ENCODE data around the gene UBASH3A.

The UBASH3A gene

DNA sequence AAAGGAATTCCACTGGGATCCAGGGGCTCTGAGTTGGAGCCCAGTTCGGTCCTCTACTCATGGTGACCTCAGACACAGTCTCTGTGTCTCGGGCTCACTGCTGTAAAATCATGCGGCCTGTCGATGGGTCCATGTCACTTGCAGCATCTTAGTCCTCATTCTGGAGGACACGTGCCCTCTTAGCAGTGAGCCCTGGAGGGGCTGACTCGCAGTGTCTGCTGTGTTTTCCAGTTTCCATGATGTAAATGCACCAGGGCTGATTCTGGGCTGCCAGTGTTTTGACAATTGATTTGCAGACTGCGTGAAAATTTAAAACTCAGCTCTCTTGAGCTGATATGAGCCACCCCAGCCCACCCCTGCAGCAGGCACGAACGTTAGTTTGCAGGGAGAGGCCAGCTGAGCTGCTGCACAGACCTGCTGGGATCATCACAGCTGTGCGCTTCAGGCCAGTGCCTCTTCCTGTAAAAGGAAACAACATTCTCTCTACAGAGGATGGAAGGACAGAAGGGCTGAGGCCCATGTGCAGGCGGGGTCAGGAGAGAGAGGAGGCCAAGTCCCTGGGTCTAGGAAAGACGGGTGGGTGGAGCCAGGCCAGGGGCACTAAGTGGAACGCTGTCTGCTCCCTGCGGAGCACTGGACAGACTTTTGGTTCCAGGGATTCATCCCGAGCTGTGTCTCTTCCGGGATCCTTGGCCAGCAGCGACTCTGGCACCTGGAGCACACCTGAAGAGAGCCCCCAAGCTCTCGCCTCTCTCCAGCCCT is 49.7 kb downstream of the UBASH3A start:
- Mint-ChIP-seq H3K36me3 (no peaks in the 10 kb centered on the region), H3K9me3 (no peaks in the 10 kb centered on the region), H3K27ac (peak overlapping the region; percentile 60), H3K4me1 (peaks cover 41% of the 10 kb centered on the region), H3K4me3 (no peak overlapping the region), H3K27me3 (no peaks in the 10 kb centered on the region)

DNA sequence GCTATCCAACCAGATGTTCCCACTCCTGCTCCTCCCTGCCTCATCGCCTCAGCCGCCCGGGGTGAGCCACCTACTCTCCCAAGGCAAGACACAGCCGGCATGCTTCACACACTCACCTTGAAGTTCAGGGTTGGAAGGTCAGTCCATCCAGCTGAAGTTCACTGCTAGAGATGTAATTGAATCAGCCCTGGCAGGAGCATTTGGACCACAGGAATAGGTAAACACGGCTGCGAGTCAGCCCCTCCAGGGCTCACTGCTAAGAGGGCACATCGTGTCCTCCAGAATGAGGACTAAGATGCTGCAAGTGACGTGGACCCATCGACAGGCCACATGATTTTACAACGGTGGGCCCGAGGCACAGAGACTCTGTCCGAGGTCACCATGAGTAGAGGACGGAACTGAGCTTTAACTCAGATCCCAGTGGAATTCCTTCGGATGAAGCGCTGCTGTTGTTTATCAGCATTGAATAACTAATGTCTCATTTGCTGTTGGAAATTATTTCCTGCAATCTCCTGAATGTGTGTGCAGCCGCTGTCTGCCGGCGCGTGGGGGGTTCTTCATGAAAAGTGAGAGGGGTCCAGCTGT is 50.4 kb downstream of the UBASH3A start:
- Mint-ChIP-seq H3K36me3 (no peaks in the 10 kb centered on the region), H3K9me3 (no peaks in the 10 kb centered on the region), H3K27me3 (no peaks in the 10 kb centered on the region), H3K4me3 (no peak overlapping the region), H3K27ac (no peak overlapping the region), H3K4me1 (peaks cover 40% of the 10 kb centered on the region)

DNA sequence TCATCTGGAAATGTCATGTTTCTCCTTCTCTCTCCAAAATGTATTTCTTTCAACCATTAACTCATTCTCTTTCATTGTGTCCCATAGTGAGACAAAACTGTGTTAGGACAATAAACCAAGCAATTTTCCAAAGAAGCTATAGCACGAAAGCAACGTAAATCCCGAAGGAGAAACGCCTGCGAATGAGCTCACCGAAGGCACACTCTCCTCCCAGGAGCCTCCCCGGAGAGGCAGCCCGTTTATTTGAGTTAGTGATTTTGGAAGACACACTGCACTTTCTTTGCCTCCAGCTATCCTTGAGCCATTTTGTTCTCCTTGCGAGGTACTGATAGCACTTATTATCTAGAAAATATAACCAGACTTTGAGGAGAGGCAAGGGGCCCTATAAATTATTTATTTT is 51.1 kb downstream of the UBASH3A start:
- Mint-ChIP-seq H3K4me1 (peaks cover 34% of the 10 kb centered on the region), H3K27me3 (no peaks in the 10 kb centered on the region), H3K36me3 (no peaks in the 10 kb centered on the region), H3K27ac (no peak overlapping the region), H3K9me3 (no peaks in the 10 kb centered on the region), H3K4me3 (no peak overlapping the region)

DNA sequence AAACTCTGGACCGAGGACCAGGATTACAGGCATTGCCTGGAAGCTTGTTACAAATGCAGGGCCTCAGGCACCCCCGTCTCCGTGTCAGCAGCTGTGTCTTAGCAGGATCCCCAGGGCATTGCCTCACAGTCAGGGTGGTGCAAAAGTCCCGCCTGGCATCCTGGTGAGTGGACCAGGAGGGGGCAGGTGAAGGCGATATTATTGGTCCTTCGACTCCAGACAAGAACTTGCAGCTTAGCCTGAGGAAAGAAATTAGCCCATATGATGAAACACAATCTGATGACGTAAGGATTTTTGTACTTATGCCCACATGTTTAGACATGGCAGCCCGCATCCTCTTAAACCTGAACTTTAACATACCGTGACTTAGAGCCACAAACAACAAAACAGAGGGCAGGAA is 51.5 kb downstream of the UBASH3A start:
- H3K9me3 Mint-ChIP-seq: no peaks in the 10 kb centered on the region
- H3K4me3 Mint-ChIP-seq: no peak overlapping the region
- no peaks in the 10 kb centered on the region for H3K27me3 Mint-ChIP-seq
- H3K36me3 Mint-ChIP-seq: no peaks in the 10 kb centered on the region
- H3K27ac Mint-ChIP-seq: no peak overlapping the region
- H3K4me1 Mint-ChIP-seq: peaks cover 34% of the 10 kb centered on the region

DNA sequence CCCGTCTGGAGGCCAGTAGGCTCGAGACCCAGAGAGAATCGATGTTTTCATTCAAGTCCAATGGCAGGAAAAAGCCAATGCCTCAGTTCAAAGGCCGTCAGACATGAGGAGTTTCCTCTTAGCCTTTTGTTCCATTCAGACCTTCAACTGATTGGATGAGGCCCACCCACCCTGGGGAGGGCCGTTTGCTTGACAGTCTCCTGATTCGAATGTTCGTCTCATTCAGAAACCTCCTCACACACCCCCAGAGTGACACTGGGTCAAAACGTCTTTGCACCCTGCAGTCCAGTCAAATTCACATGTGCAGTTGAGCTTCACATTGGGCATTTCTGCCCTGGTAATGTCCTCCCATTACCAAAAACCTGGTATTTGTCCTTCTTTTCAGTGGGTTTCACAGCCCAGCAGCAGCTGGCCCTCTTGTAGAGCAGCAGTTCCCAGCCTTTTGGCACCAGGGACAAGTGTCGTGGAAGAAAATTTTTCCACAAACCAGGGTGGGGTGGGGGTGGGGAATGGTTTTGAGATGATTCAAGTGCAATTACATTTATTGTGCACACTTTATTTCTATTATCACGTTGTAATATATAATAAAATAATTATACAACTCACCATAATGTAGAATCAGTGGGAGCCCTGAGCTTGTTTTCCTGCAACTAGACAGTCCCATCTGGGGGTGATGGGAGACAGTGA is 52.2 kb downstream of the UBASH3A start:
- Mint-ChIP-seq H3K36me3 (no peaks in the 10 kb centered on the region), H3K4me3 (no peak overlapping the region)

DNA sequence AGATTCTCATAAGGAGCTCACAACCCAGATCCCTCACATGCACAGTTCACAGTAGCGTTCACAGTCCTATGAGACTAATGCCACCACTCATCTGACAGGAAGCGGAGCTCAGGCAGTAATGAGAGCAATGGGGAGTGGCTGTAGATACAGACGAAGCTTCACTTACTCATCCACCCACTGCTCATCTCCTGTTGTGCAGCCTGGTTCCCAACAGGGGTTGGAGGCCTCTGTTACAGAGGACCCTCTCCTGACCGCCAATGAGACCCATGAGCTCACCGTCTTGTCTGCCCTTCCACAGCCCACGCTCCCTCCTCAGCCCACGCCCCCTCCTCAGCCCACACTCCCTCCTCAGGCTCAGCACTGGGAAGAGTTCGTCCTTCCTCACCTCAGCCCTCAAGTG is 52.8 kb downstream of the UBASH3A start:
- Mint-ChIP-seq H3K4me3 (no peak overlapping the region), H3K27me3 (no peaks in the 10 kb centered on the region), H3K27ac (no peak overlapping the region), H3K36me3 (no peaks in the 10 kb centered on the region), H3K4me1 (peaks cover 39% of the 10 kb centered on the region), H3K9me3 (no peaks in the 10 kb centered on the region)

More for the DNA sequence above, 52.2 kb downstream of the UBASH3A start:
- Mint-ChIP-seq H3K27me3 (no peaks in the 10 kb centered on the region), H3K9me3 (no peaks in the 10 kb centered on the region), H3K4me1 (peaks cover 34% of the 10 kb centered on the region), H3K27ac (no peak overlapping the region)

DNA sequence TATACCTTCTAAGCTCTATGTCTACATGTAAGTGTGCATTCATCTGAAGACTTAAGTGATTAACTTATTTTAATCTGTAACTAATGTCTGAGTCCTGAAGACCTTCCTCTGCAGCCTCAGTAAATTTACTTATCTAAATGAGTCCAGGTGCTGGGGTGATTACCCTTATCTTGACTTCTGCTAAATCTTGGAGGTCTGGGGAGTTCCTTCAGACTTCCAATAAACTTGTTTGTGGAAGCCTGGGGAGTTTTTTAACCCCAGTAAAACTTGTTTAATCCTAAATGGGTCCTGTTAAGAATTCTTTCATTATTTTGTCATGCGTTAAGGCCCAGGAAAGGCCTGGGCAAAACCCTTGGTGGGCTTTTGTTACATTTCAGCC is 55.4 kb downstream of the UBASH3A start:
- H3K4me3 Mint-ChIP-seq: no peak overlapping the region

DNA sequence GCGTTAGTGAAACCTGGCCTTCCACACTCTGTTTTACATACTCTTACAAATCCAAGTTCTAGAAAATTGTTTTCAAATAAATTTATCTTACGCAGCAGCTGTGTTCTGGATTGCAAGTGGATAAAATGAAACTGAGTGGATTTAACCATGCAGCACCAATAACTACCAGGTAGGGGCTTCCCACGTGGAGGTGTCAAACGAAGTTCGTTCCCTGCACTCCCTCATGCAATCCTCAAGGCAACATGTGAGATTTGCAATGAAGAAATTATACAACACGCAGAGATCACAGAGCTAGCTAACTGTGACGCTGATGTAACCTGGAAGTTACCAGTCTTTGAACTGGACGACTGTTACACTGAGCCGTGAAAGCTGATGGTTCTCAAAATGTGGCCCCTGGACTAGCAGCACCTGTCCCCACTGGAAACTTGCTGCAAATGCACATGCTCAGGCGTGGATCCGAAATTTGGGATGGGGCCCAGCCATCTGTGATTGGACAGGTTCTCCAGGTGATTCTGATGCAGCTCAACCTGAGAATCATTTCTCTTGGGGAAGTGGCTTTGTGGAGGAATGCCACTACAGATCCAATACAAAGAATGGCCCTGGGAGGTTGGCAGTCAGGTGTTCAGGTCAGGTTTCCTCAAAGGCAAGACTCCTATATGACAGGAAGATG is 56.0 kb downstream of the UBASH3A start:
- Mint-ChIP-seq H3K9me3 (no peaks in the 10 kb centered on the region), H3K27ac (no peak overlapping the region), H3K4me1 (peaks cover 67% of the 10 kb centered on the region), H3K4me3 (no peak overlapping the region), H3K36me3 (no peaks in the 10 kb centered on the region), H3K27me3 (no peaks in the 10 kb centered on the region)

More for the DNA sequence above, 55.4 kb downstream of the UBASH3A start:
- Mint-ChIP-seq H3K9me3 (no peaks in the 10 kb centered on the region), H3K27me3 (no peaks in the 10 kb centered on the region), H3K36me3 (no peaks in the 10 kb centered on the region), H3K27ac (no peak overlapping the region), H3K4me1 (peaks cover 61% of the 10 kb centered on the region)

DNA sequence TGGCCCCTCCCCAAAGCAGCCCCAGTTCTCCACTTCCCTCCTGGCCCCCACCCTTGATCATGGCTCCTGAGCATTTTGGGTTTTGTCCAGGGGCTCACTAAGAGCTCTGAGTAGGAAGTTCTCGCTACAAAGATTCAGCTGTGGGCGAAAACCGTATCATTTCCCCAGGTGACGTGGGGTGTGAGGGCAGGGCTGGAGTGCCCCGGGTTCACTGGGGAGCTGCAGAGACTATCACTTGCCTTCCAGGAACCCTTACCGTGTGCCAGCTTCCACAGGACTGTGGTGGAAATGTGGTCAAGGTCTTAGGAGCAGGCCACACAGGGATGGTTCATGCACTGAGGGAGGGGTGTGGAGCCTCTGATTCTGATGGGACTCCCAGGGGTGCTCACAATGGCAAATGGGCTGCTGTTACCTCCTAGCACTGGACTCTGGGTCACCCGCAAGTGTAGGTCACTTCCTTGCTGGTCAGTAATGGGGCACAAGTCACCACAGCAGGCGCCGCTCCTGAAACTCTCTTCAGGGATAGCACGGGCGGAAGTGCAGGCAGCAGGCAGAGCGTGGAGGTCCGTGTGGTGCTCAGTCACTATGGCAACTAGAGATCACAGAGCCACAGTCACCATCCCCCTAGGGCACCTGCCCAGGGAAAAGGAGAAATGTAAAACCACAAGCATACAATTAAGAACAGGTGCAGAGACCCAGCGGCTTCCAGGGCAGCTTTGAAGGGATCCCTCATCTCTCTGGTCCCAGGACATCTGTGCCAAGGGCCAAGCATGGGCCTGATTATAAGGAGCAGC is 56.9 kb downstream of the UBASH3A start:
- Mint-ChIP-seq H3K4me1 (peaks cover 72% of the 10 kb centered on the region), H3K27ac (peak overlapping the region; percentile 86), H3K4me3 (peak overlapping the region; percentile 52), H3K9me3 (no peaks in the 10 kb centered on the region), H3K27me3 (no peaks in the 10 kb centered on the region), H3K36me3 (no peaks in the 10 kb centered on the region)

DNA sequence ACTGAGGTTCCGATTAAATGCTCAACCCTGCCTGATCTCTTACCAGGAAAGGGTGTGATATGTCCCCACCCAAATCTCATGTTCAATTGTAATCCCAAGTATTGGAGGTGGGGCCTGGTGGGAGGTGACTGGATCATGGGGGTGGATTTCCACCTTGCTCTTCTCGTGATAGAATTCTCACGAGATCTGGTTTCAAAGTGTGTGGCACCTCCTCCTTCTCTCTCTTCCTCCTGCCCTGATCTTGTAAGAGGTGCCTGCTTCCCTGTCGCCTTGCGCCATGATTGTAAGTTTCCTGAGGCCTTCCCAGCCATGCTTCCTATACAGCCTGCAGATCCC is 57.5 kb downstream of the UBASH3A start:
- Mint-ChIP-seq H3K4me3 (peak overlapping the region; percentile 52), H3K27me3 (no peaks in the 10 kb centered on the region), H3K36me3 (no peaks in the 10 kb centered on the region), H3K9me3 (no peaks in the 10 kb centered on the region), H3K27ac (no peak overlapping the region), H3K4me1 (peaks cover 70% of the 10 kb centered on the region)

DNA sequence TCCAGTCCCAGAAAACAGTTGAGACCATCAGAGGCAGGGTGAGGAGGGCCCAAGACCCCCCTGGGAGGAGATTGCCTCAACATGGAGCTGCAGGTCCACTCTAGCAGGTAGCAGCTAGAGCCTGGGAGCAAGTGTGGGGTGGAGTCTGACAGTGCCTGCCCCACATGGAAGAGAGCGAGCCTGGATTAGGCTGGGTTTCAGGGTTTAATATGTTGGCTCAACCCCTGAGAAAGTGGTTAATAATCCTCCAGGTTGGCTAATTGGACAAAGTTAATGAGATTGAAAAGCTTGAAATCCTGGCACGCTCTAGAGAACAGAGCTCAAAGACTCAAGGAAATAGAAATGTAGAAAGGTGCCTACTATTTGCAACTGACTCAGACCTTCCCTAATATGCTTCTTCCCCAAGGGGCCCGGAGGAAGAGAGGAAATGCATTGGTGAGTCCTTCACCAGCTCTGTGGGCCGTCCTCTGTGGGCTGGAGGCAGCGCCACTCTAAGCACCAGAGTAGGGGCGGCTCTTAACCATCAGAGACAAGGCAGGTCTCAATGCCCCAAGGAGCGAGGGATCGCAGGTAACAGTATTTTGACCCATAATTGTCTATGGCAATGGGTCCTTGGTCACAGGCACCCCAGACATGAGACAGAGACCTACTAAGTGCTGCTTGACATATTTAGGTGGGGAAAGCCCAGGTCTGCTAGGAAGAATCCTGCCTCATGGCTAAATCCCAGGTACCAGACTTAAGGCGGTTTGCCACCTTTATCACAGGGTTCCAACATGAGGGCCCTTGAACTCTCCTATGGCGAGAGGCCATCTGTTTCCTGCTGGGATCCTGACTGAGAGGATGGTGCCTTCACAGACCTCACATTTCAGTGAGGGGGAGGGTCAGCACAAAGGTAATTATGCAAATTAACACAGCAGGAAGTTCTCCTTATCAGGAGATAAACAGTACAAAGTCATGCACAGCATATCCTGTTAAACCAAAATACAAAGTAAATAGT is 58.5 kb downstream of the UBASH3A start:
- Mint-ChIP-seq H3K4me1 (peaks cover 63% of the 10 kb centered on the region), H3K27me3 (no peaks in the 10 kb centered on the region), H3K9me3 (no peaks in the 10 kb centered on the region), H3K27ac (peak overlapping the region; percentile 51), H3K36me3 (no peaks in the 10 kb centered on the region), H3K4me3 (no peak overlapping the region)

DNA sequence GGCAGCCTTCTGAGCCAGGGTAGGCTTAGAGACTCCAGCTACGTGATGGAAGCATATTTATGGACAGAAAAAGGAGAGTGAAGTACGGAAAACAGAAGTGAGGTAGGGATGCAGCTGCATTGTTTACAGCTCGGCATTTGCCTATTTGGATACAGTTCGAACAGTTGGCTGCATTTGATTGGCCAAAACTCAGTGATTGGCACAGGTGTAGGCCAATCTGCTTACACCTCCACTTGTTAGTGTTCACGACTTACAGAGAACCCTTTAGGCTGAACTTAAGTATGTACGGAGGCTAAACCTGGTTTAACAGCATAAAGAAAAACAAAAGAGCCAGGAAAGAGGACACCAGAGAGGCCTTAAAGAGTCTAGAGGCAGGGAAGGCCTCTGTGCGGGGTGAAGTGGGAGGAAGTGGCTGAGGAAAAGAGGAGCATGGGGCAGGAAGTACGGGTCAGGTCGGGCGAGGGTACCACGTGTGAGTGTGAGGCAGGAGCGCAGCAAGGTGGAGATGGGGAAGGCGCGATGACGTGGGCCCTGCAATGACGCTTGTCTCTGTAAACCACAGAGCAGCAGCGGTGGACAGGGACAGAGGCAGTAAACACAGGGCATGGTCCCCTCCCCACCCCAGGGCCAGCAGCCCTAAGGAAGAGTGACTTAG is 60.3 kb downstream of the UBASH3A start:
- H3K27ac Mint-ChIP-seq: peak overlapping the region; percentile 93
- H3K4me1 Mint-ChIP-seq: peaks cover 66% of the 10 kb centered on the region
- H3K36me3 Mint-ChIP-seq: no peaks in the 10 kb centered on the region
- H3K27me3 Mint-ChIP-seq: no peaks in the 10 kb centered on the region
- no peaks in the 10 kb centered on the region for H3K9me3 Mint-ChIP-seq
- H3K4me3 Mint-ChIP-seq: peak overlapping the region; percentile 56

DNA sequence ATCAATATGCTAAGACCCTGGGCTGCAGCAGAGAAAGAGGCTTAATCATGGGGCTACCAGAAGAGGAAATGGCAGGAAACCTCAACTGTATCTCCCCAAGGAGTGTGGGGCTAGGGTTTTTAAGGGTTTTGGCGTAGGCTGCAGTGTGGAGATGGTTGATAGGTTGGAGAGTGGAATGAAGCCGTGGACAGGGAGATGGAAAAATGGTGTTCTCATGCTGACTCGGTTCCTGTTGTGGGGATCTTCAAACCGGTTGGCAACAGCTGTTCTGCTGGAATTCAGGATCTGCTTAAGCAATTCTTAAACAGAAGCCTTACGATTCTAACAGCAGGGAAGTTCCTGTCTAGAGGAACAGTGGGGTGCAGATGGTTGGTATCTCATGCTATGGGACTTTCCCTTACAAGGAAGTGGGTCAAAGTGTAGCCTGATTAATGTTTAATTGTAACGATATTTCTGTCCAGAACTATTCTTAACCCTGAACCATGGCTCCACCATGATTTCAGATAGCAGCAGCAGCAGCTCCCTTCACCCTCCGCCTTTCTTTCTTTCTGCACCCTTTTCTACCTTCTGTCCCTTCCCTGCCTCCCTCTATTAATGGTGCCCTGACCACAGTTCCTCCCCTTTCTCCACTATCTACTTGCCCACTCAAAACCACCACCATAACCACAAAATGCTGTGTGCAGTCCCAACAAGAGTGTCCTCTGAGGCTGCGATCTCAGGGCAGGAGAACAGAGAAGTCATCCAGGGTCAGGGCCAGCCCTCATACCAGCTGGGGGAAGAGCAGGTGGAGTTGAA is 61.5 kb downstream of the UBASH3A start:
- Mint-ChIP-seq H3K9me3 (no peaks in the 10 kb centered on the region), H3K4me1 (peaks cover 63% of the 10 kb centered on the region), H3K27ac (peak overlapping the region; percentile 74), H3K4me3 (no peak overlapping the region), H3K27me3 (no peaks in the 10 kb centered on the region), H3K36me3 (no peaks in the 10 kb centered on the region)

Data from activated naive CD4-positive, alpha-beta T cell treated with anti-CD3 and anti-CD28 coated beads, Interleukin-2, amount 50 U/mL, for 24 hours (primary cell).